WERI-Rb-1 (cell line): ENCODE data around the gene YPEL2.

Experiments
- DNase-seq: peaks from one replicate; pipeline ENCODE4 v3.0.0-alpha.2; 2020
- H3K27ac ChIP-seq: fragments of 250-450 bp; sonication (Bioruptor Pico); 2 replicates; pipeline ENCODE4 v1.5.1; 2020; ENCODE audit warnings: mild to moderate bottlenecking, moderate library complexity
- H3K27me3 ChIP-seq: fragments of 250-450 bp; sonication (Bioruptor Pico); 2 replicates; pipeline ENCODE4 v1.5.1; 2021; ENCODE audit warnings: mild to moderate bottlenecking, low read depth, moderate library complexity; ENCODE audit not compliant: insufficient read depth, severe bottlenecking
- H3K36me3 ChIP-seq: fragments of 250-450 bp; sonication (Bioruptor Pico); 2 replicates; pipeline ENCODE4 v1.5.1; 2020; ENCODE audit warnings: mild to moderate bottlenecking, moderate library complexity
- H3K4me3 ChIP-seq: 2 replicates; pipeline ENCODE4 v1.5.1; 2011; ENCODE audit warnings: low read depth, mild to moderate bottlenecking, control low read depth, low read length
- H3K9me3 ChIP-seq: fragments of 250-450 bp; sonication (Bioruptor Pico); 2 replicates; pipeline ENCODE4 v1.5.1; 2021; ENCODE audit warnings: mild to moderate bottlenecking, moderate library complexity; ENCODE audit not compliant: severe bottlenecking
- CTCF ChIP-seq: IDR thresholded peaks from 2 replicates; pipeline ENCODE4 v1.5.1; 2011; ENCODE audit warnings: low read depth, mild to moderate bottlenecking, control low read depth, inconsistent platforms, low read length

YPEL2 gene

GRCh38 chr17:59366040-59366757 is 34.7 kb downstream of the YPEL2 start:
- DNase-seq = peak; percentile 46
- no peaks in the 10 kb centered on the region for H3K36me3 ChIP-seq
- TF ChIP-seq CTCF = peak; percentile 31; the same call in 1 of the 2 replicates
- no peaks in the 10 kb centered on the region for H3K9me3 ChIP-seq
- H3K4me3 ChIP-seq = no peak overlapping the region
- H3K27me3 ChIP-seq = no peaks in the 10 kb centered on the region
- H3K27ac ChIP-seq = peak overlapping the region; percentile 97

- Histone ChIP-seq H3K4me3 (no peak overlapping the region), H3K27me3 (no peaks in the 10 kb centered on the region), H3K27ac (peak overlapping the region; percentile 97), H3K36me3 (no peaks in the 10 kb centered on the region), H3K9me3 (no peaks in the 10 kb centered on the region)
- peak; percentile 69 for DNase-seq
- no peak for TF ChIP-seq CTCF
These were observed 35.6 kb downstream of the YPEL2 start for GRCh38 chr17:59366773-59367656.

- Histone ChIP-seq H3K9me3 (no peaks in the 10 kb centered on the region), H3K27me3 (no peaks in the 10 kb centered on the region), H3K4me3 (no peak overlapping the region), H3K36me3 (no peaks in the 10 kb centered on the region), H3K27ac (peak overlapping the region; percentile 97)
- no peak for DNase-seq
- TF ChIP-seq CTCF = no peak
These were observed 36.2 kb downstream of the YPEL2 start for GRCh38 chr17:59367657-59368045.

- DNase-seq = no peak
- H3K9me3 ChIP-seq = no peaks in the 10 kb centered on the region
These were observed 36.9 kb downstream of the YPEL2 start for GRCh38 chr17:59368218-59368857.

More at GRCh38 chr17:59368218-59368857, 36.9 kb downstream of the YPEL2 start:
- Histone ChIP-seq H3K27ac (peak overlapping the region; percentile 97), H3K27me3 (no peaks in the 10 kb centered on the region), H3K36me3 (no peaks in the 10 kb centered on the region), H3K4me3 (no peak overlapping the region)
- TF ChIP-seq CTCF = no peak
